Endothelial cell of umbilical vein (primary cell): ENCODE data around the gene CDKN3. TPM values are rescaled to one million over a fixed set of nuclear protein-coding genes. Genes with fewer than 3 reads are reported as not detected.

Experiments used
- BruUV-seq: library from RNA; stranded (reverse); fragments of 400-500 nt; replicated peaks from 2 replicates; lab custom pipeline; 2021; lab: Mats Ljungman, UMichigan
- CTCF ChIA-PET: fragments of 300-600, 350-600 bp; sonication (Branson Sonifier 250); formaldehyde crosslinking; loops from one replicate; lab custom pipeline; 2021; ENCODE audit warnings: antibody characterized with exemption, inconsistent platforms; lab: Charles Lee
- POLR2A ChIA-PET: fragments of 300-600, 350-600 bp; sonication (Branson Sonifier 250); formaldehyde crosslinking; loops from one replicate; lab custom pipeline; 2021; ENCODE audit warnings: antibody characterized with exemption, inconsistent platforms; lab: Charles Lee
- DNase-seq: peaks from one replicate; pipeline ENCODE4 v3.0.0-alpha.2; 2011; ENCODE audit warnings: low read depth, low spot score
- FAIRE-seq: peaks from 2 replicates; lab custom pipeline; 2011; peaks lifted over from hg19 to GRCh38; lab: Jason Lieb, UNC
- H2AFZ ChIP-seq: 2 replicates; pipeline ENCODE4 v1.6.0; 2012; ENCODE audit warnings: low read depth, low read length, control low read depth, inconsistent platforms
- H3K27ac ChIP-seq: 2 replicates; pipeline ENCODE4 v1.5.1; 2011; ENCODE audit warnings: low read depth, mild to moderate bottlenecking, control low read depth, low read length, moderate library complexity; ENCODE audit not compliant: insufficient read depth
- H3K27me3 ChIP-seq, 2 experiments: 2 replicates each; pipeline versions ENCODE4 v1.6.0 to v1.6.1; 2011; ENCODE audit warnings: low read length in 2 of 2, mixed read lengths in 1 of 2; ENCODE audit not compliant: control insufficient read depth in 2 of 2, insufficient read depth in 2 of 2
- H3K36me3 ChIP-seq, 2 experiments: 2 replicates in 1 of 2; 3 replicates in 1 of 2; pipeline ENCODE4 v1.5.1; 2011; ENCODE audit warnings: low read length in 2 of 2, mild to moderate bottlenecking in 1 of 2, moderate library complexity in 1 of 2; ENCODE audit not compliant: control insufficient read depth in 2 of 2, insufficient read depth in 2 of 2; ENCODE audit errors: extremely low read depth in 1 of 2
- H3K4me1 ChIP-seq: 3 replicates; pipeline ENCODE4 v1.5.1; 2011; ENCODE audit warnings: mild to moderate bottlenecking, low read length; ENCODE audit not compliant: control insufficient read depth, insufficient read depth; ENCODE audit errors: extremely low read depth
- H3K4me2 ChIP-seq: 2 replicates; pipeline ENCODE4 v1.6.1; 2011; ENCODE audit warnings: low read length, control low read depth, mixed read lengths; ENCODE audit not compliant: insufficient read depth
- H3K4me3 ChIP-seq, 3 experiments: fragments of 200-600 bp in 1 of 3; sonication (generic), shearing (Covaris generic) in 1 of 3; replicated peaks in 1 of 3; 2 replicates each; pipeline ENCODE4 v1.5.1; 2011 to 2016; ENCODE audit warnings: control low read depth in 3 of 3, low read length in 3 of 3, mild to moderate bottlenecking in 2 of 3, inconsistent platforms in 1 of 3, low read depth in 1 of 3, moderate library complexity in 1 of 3; ENCODE audit not compliant: insufficient read depth in 1 of 3
- H3K79me2 ChIP-seq: 2 replicates; pipeline ENCODE4 v1.6.0; 2012; ENCODE audit warnings: low read length, inconsistent platforms; ENCODE audit not compliant: control insufficient read depth, insufficient read depth
- H3K9ac ChIP-seq: replicated peaks from 2 replicates; pipeline ENCODE3; 2011; ENCODE audit warnings: low read length, control low read depth; ENCODE audit not compliant: insufficient read depth; ENCODE audit errors: extremely low read depth
- H3K9me1 ChIP-seq: replicated peaks from 3 replicates; pipeline ENCODE4 v1.6.0; 2011; ENCODE audit warnings: mild to moderate bottlenecking, low read length; ENCODE audit not compliant: control insufficient read depth, insufficient read depth; ENCODE audit errors: extremely low read depth
- H3K9me3 ChIP-seq: replicated peaks from 2 replicates; pipeline ENCODE4 v1.5.1; 2012; ENCODE audit warnings: low read length, inconsistent platforms; ENCODE audit not compliant: control insufficient read depth, insufficient read depth
- H4K20me1 ChIP-seq: replicated peaks from 2 replicates; pipeline ENCODE3; 2011; ENCODE audit warnings: mild to moderate bottlenecking, low read length; ENCODE audit not compliant: control insufficient read depth, insufficient read depth; ENCODE audit errors: extremely low read depth
- EZH2 ChIP-seq: IDR thresholded peaks from 2 replicates; pipeline ENCODE4 v1.6.1; 2012; ENCODE audit warnings: borderline replicate concordance, low read depth, mild to moderate bottlenecking, moderate library complexity, low read length, inconsistent platforms; ENCODE audit not compliant: severe bottlenecking
- FOS ChIP-seq: IDR thresholded peaks from 2 replicates; pipeline ENCODE4 v1.6.1; 2011; ENCODE audit warnings: mild to moderate bottlenecking, low read length, moderate library complexity, borderline replicate concordance; ENCODE audit not compliant: insufficient read depth
- GATA2 ChIP-seq: IDR thresholded peaks from 2 replicates; pipeline ENCODE4 v1.7.0; 2011; ENCODE audit warnings: low read depth, mild to moderate bottlenecking, moderate library complexity, mixed read lengths, low read length; ENCODE audit not compliant: insufficient read length, insufficient read depth
- JUN ChIP-seq: IDR thresholded peaks from 2 replicates; pipeline ENCODE4 v1.6.1; 2011; ENCODE audit warnings: borderline replicate concordance, low read depth; ENCODE audit not compliant: insufficient read length, insufficient read depth
- MYC ChIP-seq: IDR thresholded peaks from one replicate; pipeline ENCODE4 v1.6.1; 2011; ENCODE audit warnings: mild to moderate bottlenecking, low read depth, low read length
- POLR2A ChIP-seq: IDR thresholded peaks from 2 replicates; pipeline ENCODE4 v1.6.1; 2012; ENCODE audit warnings: low read depth, mild to moderate bottlenecking, control low read depth, low read length
- POLR2AphosphoS5 ChIP-seq: IDR thresholded peaks from 2 replicates; pipeline ENCODE4 v1.6.1; 2012; ENCODE audit warnings: low read depth, mild to moderate bottlenecking, control low read depth, low read length, moderate library complexity; ENCODE audit not compliant: insufficient read depth
- dilution Hi-C: fragments of 300-500 bp; cut with MboI; formaldehyde crosslinking; loops from one replicate; pipeline ENCODE4 v1.15.0; 2019; ENCODE audit warnings: low sequenced_read_pairs; ENCODE audit not compliant: extremely low pct_ligation_motif_present
- intact Hi-C: fragments of 100-400 bp; cut with micrococcal nuclease; formaldehyde crosslinking; loops from one replicate; pipeline ENCODE4 v1.10.0; 2022
- polyA plus RNA-seq, 4 experiments: library from polyadenylated mRNA; depleted of rRNA in 3 of 4; stranded (reverse) in 3 of 4; unstranded in 1 of 4; fragments of >200 nt; gene quantifications; 2 replicates each; pipeline versions ENCODE4 v1.2.1 to v1.2.3, GENCODE V29; 2011 to 2012; ENCODE audit warnings: missing spikeins in 1 of 4
- total RNA-seq: library from RNA; stranded (reverse); gene quantifications from 2 replicates; pipeline ENCODE4 v1.2.3, GENCODE V29; 2021
- TF ChIP-seq, protein P1 (sequence below), 2 donors: IDR thresholded peaks; 1 replicate in 1 of 2; 2 replicates in 1 of 2; pipeline ENCODE4 v1.5.1; 2011; ENCODE audit warnings: low read length in 2 of 2, mild to moderate bottlenecking in 2 of 2, moderate library complexity in 2 of 2, control low read depth in 1 of 2, inconsistent platforms in 1 of 2, low read depth in 1 of 2; ENCODE audit not compliant: insufficient read depth in 1 of 2; ENCODE audit errors: extremely low read depth in 1 of 2
- TF ChIP-seq, protein P2 (sequence below): IDR thresholded peaks from 2 replicates; pipeline ENCODE4 v1.6.1; 2011; ENCODE audit not compliant: insufficient read depth, insufficient read length

Gene CDKN3
- total and polyA plus RNA-seq, 2 donors (not counting 3 experiments of a cell fraction or from before 2014, with no cell fraction given), result 36.6 to 52.0 TPM

- intact Hi-C loops, result no loop called here
- Histone ChIP-seq H3K79me2 (no peaks in the 10 kb centered on the region), H3K9me1 (no peaks in the 10 kb centered on the region), H3K4me3 (no peak overlapping the region), H3K36me3 (no peaks in the 10 kb centered on the region), H2AFZ (no peak overlapping the region), H3K4me2 (no peak overlapping the region), H3K4me1 (no peaks in the 10 kb centered on the region), H4K20me1 (no peaks in the 10 kb centered on the region), H3K27ac (no peak overlapping the region), H3K9me3 (no peaks in the 10 kb centered on the region), H3K27me3 (peaks cover 18 to 34% of the 10 kb centered on the region in 2 experiments), H3K9ac (no peak overlapping the region)
- no peak for FAIRE-seq
- no peak for DNase-seq
- no TSS peak for BruUV-seq
- ChIA-PET POLR2A (no interaction called here), CTCF (no interaction called here)
- dilution Hi-C loops, result no loop called here
- TF ChIP-seq JUN, result no peak
- TF ChIP-seq, protein P1, sequence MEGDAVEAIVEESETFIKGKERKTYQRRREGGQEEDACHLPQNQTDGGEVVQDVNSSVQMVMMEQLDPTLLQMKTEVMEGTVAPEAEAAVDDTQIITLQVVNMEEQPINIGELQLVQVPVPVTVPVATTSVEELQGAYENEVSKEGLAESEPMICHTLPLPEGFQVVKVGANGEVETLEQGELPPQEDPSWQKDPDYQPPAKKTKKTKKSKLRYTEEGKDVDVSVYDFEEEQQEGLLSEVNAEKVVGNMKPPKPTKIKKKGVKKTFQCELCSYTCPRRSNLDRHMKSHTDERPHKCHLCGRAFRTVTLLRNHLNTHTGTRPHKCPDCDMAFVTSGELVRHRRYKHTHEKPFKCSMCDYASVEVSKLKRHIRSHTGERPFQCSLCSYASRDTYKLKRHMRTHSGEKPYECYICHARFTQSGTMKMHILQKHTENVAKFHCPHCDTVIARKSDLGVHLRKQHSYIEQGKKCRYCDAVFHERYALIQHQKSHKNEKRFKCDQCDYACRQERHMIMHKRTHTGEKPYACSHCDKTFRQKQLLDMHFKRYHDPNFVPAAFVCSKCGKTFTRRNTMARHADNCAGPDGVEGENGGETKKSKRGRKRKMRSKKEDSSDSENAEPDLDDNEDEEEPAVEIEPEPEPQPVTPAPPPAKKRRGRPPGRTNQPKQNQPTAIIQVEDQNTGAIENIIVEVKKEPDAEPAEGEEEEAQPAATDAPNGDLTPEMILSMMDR (IDR thresholded peaks at IDR 0.05; ENCODE audit: extremely low read depth in 1 of 2, insufficient read depth in 1 of 2, low read depth in 1 of 2, low read length in 2 of 2), result no peak
- TF ChIP-seq GATA2, result no peak
- no peak for TF ChIP-seq POLR2AphosphoS5
- TF ChIP-seq, protein P2, sequence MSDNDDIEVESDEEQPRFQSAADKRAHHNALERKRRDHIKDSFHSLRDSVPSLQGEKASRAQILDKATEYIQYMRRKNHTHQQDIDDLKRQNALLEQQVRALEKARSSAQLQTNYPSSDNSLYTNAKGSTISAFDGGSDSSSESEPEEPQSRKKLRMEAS, result no peak
- no peak for TF ChIP-seq EZH2
- no peak for TF ChIP-seq MYC
- no peak for TF ChIP-seq FOS
- TF ChIP-seq POLR2A, result no peak
Measured at GRCh38 chr14:54451961-54452360, 55.2 kb downstream of the CDKN3 start.
